Lower leg skin (tissue), 3 donors: ENCODE data around the gene KRTAP11-1.

Source experiments
- POLR2A ChIP-seq, 2 donors: fragments of 450-650 bp; IDR thresholded peaks; one replicate each; pipeline ENCODE4 v1.6.1; 2016 to 2017; ENCODE audit warnings: antibody characterized with exemption in 2 of 2, mild to moderate bottlenecking in 1 of 2, moderate library complexity in 1 of 2
- TF ChIP-seq, protein P1 (sequence below), 3 donors: fragments of 450-650 bp; IDR thresholded peaks; one replicate each; pipeline ENCODE4 v1.5.1; 2016; ENCODE audit warnings: antibody characterized with exemption in 3 of 3, mild to moderate bottlenecking in 3 of 3, moderate library complexity in 2 of 3

DNA sequence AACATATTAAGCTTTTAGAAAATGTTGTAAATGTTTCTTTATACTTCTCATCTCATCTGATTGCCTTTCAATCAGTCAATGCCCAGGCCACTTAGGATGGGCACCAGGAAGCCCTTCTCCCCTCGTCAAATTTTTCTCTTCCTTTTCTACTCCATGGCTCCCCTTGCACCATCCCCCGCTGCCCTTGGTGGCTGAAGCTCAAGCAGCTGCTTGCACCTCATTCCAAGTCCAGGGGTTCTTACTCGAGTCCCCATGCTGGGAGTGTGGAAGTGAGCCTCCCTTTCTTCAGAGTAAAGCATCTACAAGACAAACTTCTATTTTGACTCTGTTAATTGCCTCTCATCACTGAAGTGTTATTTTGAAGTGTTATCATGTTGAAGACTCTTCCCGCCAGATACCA is 39.7 kb upstream of the KRTAP11-1 start:
- TF ChIP-seq, protein P1, sequence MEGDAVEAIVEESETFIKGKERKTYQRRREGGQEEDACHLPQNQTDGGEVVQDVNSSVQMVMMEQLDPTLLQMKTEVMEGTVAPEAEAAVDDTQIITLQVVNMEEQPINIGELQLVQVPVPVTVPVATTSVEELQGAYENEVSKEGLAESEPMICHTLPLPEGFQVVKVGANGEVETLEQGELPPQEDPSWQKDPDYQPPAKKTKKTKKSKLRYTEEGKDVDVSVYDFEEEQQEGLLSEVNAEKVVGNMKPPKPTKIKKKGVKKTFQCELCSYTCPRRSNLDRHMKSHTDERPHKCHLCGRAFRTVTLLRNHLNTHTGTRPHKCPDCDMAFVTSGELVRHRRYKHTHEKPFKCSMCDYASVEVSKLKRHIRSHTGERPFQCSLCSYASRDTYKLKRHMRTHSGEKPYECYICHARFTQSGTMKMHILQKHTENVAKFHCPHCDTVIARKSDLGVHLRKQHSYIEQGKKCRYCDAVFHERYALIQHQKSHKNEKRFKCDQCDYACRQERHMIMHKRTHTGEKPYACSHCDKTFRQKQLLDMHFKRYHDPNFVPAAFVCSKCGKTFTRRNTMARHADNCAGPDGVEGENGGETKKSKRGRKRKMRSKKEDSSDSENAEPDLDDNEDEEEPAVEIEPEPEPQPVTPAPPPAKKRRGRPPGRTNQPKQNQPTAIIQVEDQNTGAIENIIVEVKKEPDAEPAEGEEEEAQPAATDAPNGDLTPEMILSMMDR (IDR thresholded peaks at IDR 0.05), result no peak
- no peak for TF ChIP-seq POLR2A (IDR thresholded peaks at IDR 0.05)
